MM.1S (cell line): ENCODE data around the gene ABCB7.
"Not testable (repeated sequence)": the region's sequence is repeated elsewhere in the genome, so short reads cannot be mapped to it uniquely, and the experiment has no call there.

Experiments used
- DNase-seq: peaks from one replicate; pipeline ENCODE4 v3.0.0-alpha.2; 2015
- H2AFZ ChIP-seq: fragments of 300-600 bp; sonication (generic); 2 replicates; pipeline ENCODE4 v1.6.0; 2016; ENCODE audit warnings: antibody characterized with exemption, low read length
- H3F3A ChIP-seq: fragments of 300-600 bp; sonication (generic); 2 replicates; pipeline ENCODE4 v1.6.1; 2016; ENCODE audit warnings: mild to moderate bottlenecking, antibody characterized with exemption, low read length, moderate library complexity, mixed read lengths; ENCODE audit not compliant: insufficient read depth
- H3K27ac ChIP-seq: fragments of 300-600 bp; sonication (generic); 2 replicates; pipeline ENCODE4 v1.5.1; 2016; ENCODE audit warnings: mild to moderate bottlenecking, low read length
- H3K27me3 ChIP-seq: fragments of 300-600 bp; sonication (generic); replicated peaks from 2 replicates; pipeline ENCODE4 v1.6.0; 2016; ENCODE audit warnings: low read length; ENCODE audit not compliant: insufficient read depth
- H3K36me3 ChIP-seq: fragments of 300-600 bp; sonication (generic); replicated peaks from 2 replicates; pipeline ENCODE4 v1.6.1; 2016; ENCODE audit warnings: mild to moderate bottlenecking, low read length, mixed read lengths; ENCODE audit not compliant: insufficient read depth
- H3K4me1 ChIP-seq: fragments of 300-600 bp; sonication (generic); 2 replicates; pipeline ENCODE4 v1.6.1; 2016; ENCODE audit warnings: low read length, mixed read lengths
- H3K4me2 ChIP-seq: fragments of 300-600 bp; sonication (generic); 2 replicates; pipeline ENCODE4 v1.6.0; 2016; ENCODE audit warnings: low read depth, low read length
- H3K4me3 ChIP-seq: fragments of 300-600 bp; sonication (generic); 2 replicates; pipeline ENCODE4 v1.5.1; 2016; ENCODE audit warnings: low read length, mixed read lengths
- H3K79me2 ChIP-seq: fragments of 300-600 bp; sonication (generic); 2 replicates; pipeline ENCODE4 v1.6.1; 2016; ENCODE audit warnings: mixed run types, low read length, mixed read lengths
- H3K9ac ChIP-seq: fragments of 300-600 bp; sonication (generic); 2 replicates; pipeline ENCODE4 v1.6.1; 2016; ENCODE audit warnings: low read length, mixed read lengths
- H3K9me2 ChIP-seq: fragments of 300-600 bp; sonication (generic); replicated peaks from 2 replicates; pipeline ENCODE4 v1.6.1; 2016; ENCODE audit warnings: mild to moderate bottlenecking, low read length, mixed read lengths; ENCODE audit not compliant: insufficient read depth
- H3K9me3 ChIP-seq: fragments of 300-600 bp; sonication (generic); replicated peaks from 2 replicates; pipeline ENCODE4 v1.6.1; 2016; ENCODE audit warnings: mild to moderate bottlenecking, low read length, mixed read lengths; ENCODE audit not compliant: insufficient read depth
- H4K20me1 ChIP-seq: fragments of 300-600 bp; sonication (generic); 2 replicates; pipeline ENCODE4 v1.6.1; 2016; ENCODE audit warnings: mild to moderate bottlenecking, low read length, moderate library complexity, mixed read lengths; ENCODE audit not compliant: insufficient read depth
- CTCF ChIP-seq: fragments of 300-600 bp; sonication (generic); IDR thresholded peaks from 2 replicates; pipeline ENCODE4 v1.5.1; 2016; ENCODE audit warnings: antibody characterized with exemption, low read length, mixed read lengths
- EZH2 ChIP-seq: fragments of 300-600 bp; sonication (generic); optimal IDR thresholded peaks from 2 replicates; pipeline ENCODE3; 2017; ENCODE audit warnings: low read depth, mild to moderate bottlenecking, antibody characterized with exemption, low read length, mixed read lengths
- EZH2phosphoT487 ChIP-seq: fragments of 300-600 bp; sonication (generic); IDR thresholded peaks from 2 replicates; pipeline ENCODE4 v1.6.1; 2018; ENCODE audit warnings: antibody characterized with exemption, low read length

ABCB7 gene

GRCh38 chrX:75061701-75062100, 94.4 kb downstream of the ABCB7 start:
- no peaks in the 10 kb centered on the region for H3K27me3 ChIP-seq
- H3K9ac ChIP-seq, result no peak overlapping the region
- H3F3A ChIP-seq, result no peaks in the 10 kb centered on the region
- no peaks in the 10 kb centered on the region for H3K79me2 ChIP-seq
- no peaks in the 10 kb centered on the region for H3K9me2 ChIP-seq
- H3K27ac ChIP-seq, result no peak overlapping the region
- H3K4me1 ChIP-seq, result no peaks in the 10 kb centered on the region
- no peak overlapping the region for H2AFZ ChIP-seq
- no peak overlapping the region for H3K4me3 ChIP-seq
- no peak overlapping the region for H3K4me2 ChIP-seq
- no peaks in the 10 kb centered on the region for H3K9me3 ChIP-seq
- DNase-seq, result no peak
- H4K20me1 ChIP-seq, result no peaks in the 10 kb centered on the region
- no peaks in the 10 kb centered on the region for H3K36me3 ChIP-seq
- TF ChIP-seq EZH2phosphoT487, result no peak
- TF ChIP-seq CTCF, result no peak
- TF ChIP-seq EZH2, result no peak

DNA sequence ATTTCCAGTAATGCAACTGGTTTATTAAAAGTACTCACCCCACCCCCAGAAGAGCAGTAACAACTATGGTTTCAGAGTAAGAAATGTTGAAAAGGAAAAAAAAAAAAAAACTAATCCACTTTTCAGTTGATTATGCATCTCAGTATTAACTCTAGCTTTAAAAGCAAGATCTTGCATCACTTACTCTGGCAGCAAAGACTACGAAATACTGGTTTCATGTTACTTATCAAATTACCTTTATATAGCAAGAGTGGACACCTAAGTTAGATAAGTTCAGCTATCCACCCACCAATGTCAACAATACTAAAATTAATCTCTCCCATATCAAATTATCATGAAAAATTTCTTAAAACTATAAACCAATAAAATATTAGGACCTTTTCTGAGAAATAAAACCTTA, 105.0 kb downstream of the ABCB7 start:
- Histone ChIP-seq H3K9me2 (no peaks in the 10 kb centered on the region), H3K4me3 (no peak overlapping the region), H3K4me1 (no peaks in the 10 kb centered on the region), H4K20me1 (no peaks in the 10 kb centered on the region), H3K9ac (no peak overlapping the region), H3K79me2 (no peaks in the 10 kb centered on the region), H3F3A (no peaks in the 10 kb centered on the region), H3K9me3 (no peaks in the 10 kb centered on the region), H3K4me2 (no peak overlapping the region), H2AFZ (no peak overlapping the region), H3K27ac (no peak overlapping the region), H3K36me3 (no peaks in the 10 kb centered on the region), H3K27me3 (no peaks in the 10 kb centered on the region)
- TF ChIP-seq EZH2 (no peak), CTCF (no peak), EZH2phosphoT487 (no peak)
- DNase-seq, result no peak

DNA sequence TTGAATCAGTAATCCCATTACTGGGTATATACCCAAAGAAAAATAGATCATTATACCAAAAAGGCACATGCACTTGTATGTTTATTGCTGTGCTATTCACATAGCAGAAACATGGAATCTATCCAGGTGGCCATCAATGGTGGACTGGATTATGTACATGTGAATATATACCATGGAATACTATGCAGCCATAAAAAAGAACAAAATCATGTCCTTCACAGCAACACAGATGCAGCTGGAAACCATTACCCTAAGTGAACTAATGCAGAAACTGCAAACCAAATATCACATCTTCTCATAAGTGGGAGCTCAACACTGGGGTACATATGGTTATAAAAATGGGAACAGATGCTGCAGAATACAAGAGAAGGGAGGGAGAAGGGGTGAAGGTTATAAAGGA, 110.7 kb downstream of the ABCB7 start:
- Histone ChIP-seq H3K9me2 (no peaks in the 10 kb centered on the region), H3K4me3 (no peak overlapping the region), H3K36me3 (no peaks in the 10 kb centered on the region), H3K4me1 (no peaks in the 10 kb centered on the region), H3K9ac (no peak overlapping the region), H3K9me3 (no peaks in the 10 kb centered on the region), H3K79me2 (no peaks in the 10 kb centered on the region), H3F3A (no peaks in the 10 kb centered on the region), H3K27me3 (no peaks in the 10 kb centered on the region), H2AFZ (no peak overlapping the region), H4K20me1 (no peaks in the 10 kb centered on the region), H3K27ac (no peak overlapping the region), H3K4me2 (no peak overlapping the region)
- TF ChIP-seq EZH2, result no peak
- TF ChIP-seq CTCF, result no peak
- no peak for TF ChIP-seq EZH2phosphoT487
- no peak for DNase-seq

GRCh38 chrX:75044142-75044541, 111.9 kb downstream of the ABCB7 start:
- not testable (repeated sequence) for H3K36me3 ChIP-seq, DNase-seq, H4K20me1 ChIP-seq, H3K4me3 ChIP-seq, H3K27ac ChIP-seq, H3K4me1 ChIP-seq, H2AFZ ChIP-seq, H3K79me2 ChIP-seq, H3K27me3 ChIP-seq, H3K9ac ChIP-seq, H3K4me2 ChIP-seq, H3K9me3 ChIP-seq, H3F3A ChIP-seq, H3K9me2 ChIP-seq
